Left lobe of liver (tissue), 2 donors: ENCODE data around the gene SAE1. TPM values are rescaled to one million over a fixed set of nuclear protein-coding genes. Genes with fewer than 3 reads are reported as not detected.
A peak's percentile ranks its signal among the peaks of the same experiment; 100 is the strongest.
"Not testable (repeated sequence)": the region's sequence is repeated elsewhere in the genome, so short reads cannot be mapped to it uniquely, and the experiment has no call there.

Source experiments
- ATAC-seq: fragments of 200-7000 bp; cut with Tn5 transposase; one replicate; pipeline ENCODE4 v1.9.1; 2020; ENCODE audit warnings: mild to moderate bottlenecking, moderate library complexity
- DNase-seq: peaks from one replicate; pipeline ENCODE4 v3.0.0-alpha.2; 2020; ENCODE audit warnings: low spot score
- total RNA-seq: library from RNA; stranded (reverse); gene quantifications from one replicate; pipeline ENCODE4 v1.2.1, GENCODE V29; 2021
- donor health status: DM: no; HTN: no; CAD: no; lungs with moderate emphysema.
- donor health status: DM: no; HTN: yes; CAD: no.

The SAE1 gene
- 22.0 TPM for total RNA-seq

DNA sequence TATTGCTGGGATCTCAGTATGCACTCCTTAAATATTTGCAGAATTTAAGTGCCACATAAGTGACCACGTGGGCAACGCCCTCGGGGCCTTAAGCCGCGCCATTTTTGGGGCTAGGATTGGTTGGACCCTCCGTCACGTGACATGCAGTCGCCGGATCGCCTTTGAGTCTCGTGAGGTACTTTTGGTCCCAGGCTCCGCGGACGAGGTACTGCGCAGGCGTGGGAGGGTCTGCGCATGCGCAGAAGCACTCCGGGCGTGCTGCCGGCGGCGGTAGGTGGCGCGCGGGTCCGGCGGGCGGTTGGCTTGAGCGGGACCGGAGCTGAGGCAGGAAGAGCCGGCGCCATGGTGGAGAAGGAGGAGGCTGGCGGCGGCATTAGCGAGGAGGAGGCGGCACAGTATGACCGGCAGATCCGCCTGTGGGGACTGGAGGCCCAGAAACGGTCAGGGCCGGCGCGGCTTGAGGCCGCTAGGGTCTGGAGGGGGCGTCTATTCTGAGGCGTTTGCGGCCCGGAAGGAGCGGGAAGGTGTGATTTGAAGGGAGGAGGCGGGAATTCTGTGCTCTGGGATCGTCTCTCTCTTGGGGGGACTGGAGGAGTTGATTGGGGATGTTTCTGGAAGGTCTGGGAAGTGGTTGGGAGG lies at the start of gene SAE1:
Gene SAE1, plus strand, starts transcription at position 247 of the 639 bp plus-strand sequence. Its CDS starts 96 bp downstream, at position 343.
- peak; percentile 93 for ATAC-seq
- DNase-seq = peak; percentile 96

DNA sequence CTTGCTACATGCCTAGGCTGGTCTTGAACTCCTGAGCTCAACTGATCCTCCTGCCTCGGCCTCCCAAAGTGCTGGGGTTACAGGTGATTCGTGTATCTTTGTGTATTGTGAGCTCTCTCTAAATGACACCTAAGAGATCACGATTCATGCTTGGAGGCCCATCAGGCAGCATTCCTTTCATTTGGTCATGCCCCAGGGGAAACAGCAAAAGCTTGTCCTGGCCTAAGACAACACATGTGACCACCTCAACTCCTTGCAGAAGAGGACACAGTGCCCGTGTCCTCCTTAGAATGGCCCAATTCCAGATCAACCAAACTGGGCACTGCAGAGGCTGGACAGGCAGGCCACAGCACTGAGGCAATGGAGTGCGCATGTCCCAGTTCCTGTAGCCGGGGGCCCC lies 49.5 kb upstream of the SAE1 start:
- no peak for ATAC-seq
- DNase-seq = no peak

DNA sequence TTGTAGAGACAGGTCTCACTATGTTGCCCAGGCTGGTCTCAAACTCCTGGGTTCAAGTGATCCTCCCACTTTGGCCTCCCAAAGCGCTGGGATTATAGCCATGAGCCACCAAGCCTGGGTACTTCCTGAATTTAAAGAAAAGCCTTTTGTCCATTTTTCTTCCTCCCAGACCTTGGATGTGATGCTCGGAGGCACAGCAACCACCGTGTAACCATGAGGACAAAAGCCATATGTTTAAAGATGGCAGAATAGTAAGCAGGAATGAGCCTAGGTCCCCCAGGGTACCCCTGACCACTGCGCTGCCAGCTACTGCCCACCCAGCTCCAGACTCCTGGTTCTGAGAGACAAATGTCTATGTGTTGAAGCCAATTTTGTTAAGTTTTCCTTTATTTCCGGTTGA lies 48.1 kb upstream of the SAE1 start:
- DNase-seq = no peak
- no peak for ATAC-seq

DNA sequence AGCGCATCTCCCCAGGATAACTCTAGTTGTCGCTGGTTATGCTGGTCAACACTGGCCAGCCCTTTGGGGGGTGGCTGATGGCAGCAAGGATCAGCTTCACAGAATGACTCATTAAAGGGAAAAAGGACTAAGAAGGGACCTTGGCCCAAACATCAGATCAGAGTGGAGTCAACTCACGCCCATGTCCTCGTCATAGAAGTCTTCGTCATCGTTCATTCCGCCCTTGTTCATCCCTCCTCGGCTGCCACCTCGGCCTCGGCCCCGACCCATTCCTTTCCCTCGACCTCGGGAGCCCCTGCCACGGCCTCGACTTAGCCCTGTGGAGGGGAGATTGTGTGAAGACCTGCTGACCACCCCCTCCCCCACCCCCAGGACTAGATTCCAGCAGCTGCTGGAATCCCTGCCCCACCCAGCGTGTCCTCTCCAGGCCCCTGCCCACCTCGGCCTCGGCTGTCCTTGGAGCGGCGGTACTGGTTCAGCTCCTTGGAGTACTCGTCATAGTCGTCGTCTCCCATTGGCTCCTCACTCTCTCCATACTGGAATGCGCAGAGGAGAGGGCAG lies 45.7 kb upstream of the SAE1 start:
- ATAC-seq (no peak), DNase-seq (no peak)

DNA sequence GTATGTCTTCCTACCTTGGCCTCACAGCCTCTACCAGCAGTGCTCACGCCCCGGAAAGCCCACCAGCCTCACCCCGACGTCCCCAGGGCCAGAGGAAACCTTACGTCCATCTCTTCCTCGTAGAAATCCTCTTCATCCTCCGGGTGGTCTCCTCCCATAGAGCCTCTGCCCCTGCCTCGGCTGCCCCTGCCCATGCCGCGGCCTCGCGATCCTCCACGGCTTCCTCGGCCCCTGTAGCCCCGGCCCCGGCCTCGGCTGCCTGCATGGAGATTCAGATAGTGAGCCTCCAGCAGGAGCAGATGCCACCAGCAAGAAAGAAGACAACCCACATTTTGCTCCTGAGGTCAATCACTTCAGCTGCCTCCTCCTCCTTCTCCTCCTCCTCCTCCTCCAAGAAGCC lies 44.4 kb upstream of the SAE1 start:
- ATAC-seq (no peak), DNase-seq (no peak)

DNA sequence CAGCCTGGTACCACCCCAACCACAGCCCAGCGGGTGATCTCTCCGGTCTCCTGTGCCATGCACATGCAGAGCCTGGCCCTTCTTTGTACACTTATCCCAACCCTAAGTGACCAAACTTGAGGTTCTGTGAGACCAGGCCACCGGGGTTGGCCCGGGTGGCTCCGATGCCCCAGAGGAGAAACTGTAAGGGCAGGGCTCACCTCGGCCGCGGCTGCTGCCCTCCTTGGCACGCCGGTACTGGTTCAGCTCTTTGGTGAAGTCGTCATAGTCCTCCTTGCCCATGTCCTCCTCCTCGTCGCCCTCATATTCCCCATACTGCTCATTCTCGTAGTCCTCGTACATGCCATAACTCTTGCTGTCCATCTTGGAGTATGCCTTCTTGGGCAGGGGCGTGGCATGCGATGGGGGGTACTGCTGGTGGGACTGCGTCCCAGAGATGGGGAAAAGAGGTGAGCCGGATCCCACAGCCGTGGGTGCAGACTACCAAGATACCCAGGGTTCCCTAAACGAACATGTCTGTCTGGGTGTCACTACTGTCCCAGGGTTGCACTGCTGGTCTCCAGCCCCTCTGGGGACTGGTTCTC lies 40.8 kb upstream of the SAE1 start:
- ATAC-seq (no peak), DNase-seq (no peak)

DNA sequence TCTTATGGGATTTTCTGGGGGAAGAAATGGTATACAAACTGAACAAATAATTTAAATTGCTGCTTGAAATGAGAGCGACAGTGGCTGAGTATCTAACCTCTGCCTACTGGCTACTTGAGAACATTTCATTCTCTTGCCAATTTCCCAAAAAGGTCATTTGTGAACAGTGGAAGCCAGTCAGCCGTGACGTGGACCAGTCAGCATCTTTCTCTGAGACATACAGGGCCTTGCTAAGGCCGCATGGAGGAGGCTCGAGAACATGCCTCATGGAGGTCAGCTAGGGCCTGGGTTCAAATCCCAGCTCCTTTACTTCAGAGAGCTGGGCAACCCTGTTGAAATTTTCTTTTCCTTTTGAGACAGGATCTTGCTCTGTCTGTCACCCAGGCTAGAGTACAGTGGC lies 37.4 kb upstream of the SAE1 start:
- DNase-seq = no peak
- no peak for ATAC-seq

DNA sequence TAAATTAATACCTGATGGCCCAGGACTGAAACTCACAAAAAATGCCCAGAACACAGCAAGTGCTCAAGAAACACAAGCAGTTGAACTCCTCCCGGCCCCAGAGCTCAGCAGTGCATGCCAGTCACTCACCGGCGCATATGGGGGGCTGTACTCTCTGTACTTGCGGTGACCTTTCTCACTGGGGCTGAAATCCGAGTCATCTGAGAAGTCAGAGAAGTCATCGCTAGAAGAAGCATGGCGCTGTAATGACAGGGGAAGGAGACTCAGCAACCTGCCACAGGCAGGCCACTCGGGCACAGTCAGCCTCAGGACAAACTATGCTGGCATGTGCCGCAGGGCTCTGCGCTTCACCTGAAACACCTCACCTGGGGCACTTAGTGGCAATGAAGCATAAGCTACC lies 36.8 kb upstream of the SAE1 start:
- ATAC-seq (no peak), DNase-seq (no peak)

DNA sequence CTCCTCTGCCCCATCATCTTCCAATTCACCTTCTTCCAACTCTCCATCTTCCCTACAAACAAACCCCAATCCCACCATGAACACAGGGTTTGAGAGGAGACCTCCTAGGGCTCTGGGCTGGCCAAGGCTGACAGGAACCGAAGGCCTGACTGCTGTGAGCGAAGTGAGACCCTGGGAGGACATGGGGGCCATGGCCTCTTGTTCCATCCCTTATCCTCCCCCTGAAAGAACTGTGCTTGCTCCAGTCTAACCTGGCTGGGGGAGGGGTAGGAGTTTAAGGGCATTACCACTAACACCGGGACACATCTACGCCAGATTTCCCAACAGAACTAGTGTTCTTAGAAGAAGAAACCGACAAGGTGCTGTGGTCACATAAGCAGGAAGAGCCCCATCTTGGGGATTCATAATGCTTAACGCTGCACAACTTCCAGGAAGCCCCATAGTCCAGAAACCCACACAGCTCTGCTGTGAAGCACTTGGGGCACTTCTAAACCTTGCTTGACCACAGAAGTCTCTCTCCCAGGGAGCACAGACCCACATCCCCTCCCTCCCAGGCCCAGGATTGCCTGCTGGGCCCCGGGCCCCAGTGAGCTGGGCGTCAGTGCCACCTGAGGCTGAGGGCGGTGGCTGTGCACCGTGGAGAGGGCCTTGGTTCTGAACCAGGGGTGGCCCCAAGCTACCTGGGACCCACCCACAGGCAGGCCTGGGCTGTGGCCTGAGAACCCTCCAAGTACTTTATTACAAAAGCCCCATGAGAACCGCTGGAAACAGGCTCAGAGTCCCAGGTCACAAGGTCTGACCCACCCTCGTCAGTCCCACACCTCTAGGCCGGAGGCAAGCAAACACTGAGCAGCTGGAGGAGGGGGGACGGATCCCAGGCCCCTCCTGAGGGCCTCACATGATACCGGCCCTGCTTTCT lies 35.8 kb upstream of the SAE1 start:
- ATAC-seq (no peak), DNase-seq (no peak)

DNA sequence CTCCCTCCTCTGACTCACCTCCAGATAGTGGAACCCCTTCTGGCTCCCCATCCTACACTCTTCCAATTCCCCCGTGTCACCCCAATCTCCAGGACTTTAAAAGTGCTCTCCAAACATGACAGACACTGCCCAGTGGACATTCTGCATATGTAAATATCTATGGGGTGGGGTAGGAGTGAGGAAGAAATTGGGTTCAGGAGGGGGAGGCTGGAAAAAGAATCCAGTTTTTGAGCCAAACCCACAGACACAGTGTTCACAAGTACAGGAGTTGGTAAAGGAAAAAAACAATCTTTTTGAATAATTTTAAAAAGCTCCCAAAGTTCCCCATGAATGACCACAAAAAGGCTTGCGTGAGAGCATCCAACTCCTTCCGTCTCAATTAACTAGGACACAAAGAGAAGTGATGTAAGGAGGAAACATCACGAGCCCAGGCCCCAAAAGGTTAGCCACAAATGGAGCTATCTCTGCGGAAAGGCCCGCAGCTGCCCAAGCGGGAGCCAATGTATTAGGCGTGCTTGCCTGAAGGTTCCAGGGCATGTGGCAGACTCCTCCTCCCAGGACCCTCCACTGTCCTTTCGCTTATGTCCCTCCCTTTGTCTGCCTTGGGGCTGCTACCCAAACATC lies 35.0 kb upstream of the SAE1 start:
- ATAC-seq (peak; percentile 14), DNase-seq (no peak)

DNA sequence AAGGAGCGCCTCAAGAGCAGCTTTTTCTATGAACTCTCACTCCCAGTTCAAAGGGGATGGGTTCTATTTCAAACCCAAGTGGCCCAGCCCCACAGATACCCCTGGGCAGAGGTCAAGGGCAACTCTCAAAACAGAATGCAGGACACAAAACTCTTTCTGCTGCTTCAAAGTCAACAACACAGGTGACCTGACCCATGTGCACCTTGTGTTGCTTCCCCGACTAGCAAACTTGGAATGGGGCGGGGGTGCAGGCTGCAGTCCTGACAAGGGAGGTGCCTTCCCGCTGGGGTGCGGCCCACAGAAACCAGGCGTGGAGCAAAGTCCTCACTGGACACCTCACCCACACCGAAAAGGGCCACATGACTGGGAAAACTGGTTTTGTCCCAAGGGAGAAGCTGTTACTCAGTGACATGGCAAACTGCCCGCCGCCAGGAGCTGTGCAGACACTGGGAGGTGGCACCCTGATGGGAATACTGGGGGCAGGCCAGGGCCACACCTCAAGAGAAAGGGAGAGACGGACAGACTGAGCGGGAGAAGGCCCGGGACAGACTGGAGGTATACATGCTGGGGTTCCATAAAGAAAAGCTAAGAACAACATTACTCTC lies 34.4 kb upstream of the SAE1 start:
- DNase-seq (peak; percentile 96), ATAC-seq (peak; percentile 92)

DNA sequence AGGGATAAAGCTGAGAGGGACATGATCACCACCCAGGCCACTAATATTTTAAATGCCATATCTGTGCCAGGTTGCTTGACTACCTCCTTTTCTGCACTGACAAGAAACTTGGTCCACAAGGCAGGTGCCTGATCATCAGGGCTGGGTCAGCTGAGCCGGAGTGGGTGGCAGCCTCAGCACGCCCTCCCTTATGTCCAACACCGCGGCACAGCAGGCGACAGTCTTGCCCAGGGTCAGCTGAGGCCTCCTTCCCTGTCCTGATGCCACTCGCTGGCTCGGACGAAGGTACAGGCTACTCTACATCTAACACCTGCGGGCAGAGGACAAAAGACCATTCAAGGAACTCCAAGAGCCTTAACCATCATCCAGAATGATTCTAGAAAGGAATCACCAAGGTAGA lies 33.9 kb upstream of the SAE1 start:
- DNase-seq = no peak
- peak; percentile 49 for ATAC-seq

DNA sequence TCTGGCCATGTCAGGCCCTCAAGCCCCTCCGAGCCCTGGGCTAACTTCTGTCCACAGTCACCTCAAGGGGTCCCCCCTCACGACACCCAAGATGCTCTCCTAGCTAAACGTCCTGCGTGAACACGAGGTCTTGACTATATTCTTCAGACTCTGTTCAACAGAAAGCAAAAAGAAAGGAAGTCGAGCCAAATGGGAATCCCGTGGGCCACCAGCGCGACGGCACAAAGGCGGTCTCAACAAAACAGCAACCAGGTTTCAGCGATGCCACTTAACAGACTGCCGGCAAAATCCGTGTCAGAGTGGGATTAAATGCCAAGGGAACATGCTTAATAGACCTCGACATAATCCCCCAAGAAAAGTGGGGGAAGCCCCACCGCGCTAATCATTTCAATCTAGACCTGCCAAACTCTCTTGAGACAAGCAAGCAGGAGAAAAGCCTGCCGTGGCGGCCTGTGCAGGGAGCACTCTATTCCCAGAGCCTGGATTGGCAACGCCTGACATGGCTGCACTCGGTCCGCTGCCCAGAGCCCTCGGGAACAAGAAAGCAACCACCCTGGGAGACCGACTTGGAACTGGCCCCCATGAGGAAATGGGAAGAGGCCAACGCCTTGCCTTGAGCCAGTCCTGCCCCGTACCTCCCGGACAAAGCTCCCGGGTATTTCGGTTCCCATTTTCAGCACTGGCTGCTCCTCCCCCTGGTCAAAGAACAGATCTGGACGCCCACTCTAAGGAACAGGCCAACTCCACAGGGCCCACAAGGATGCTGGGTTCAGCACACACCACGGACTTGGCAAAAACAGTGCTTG lies 33.0 kb upstream of the SAE1 start:
- DNase-seq = no peak
- ATAC-seq = no peak

DNA sequence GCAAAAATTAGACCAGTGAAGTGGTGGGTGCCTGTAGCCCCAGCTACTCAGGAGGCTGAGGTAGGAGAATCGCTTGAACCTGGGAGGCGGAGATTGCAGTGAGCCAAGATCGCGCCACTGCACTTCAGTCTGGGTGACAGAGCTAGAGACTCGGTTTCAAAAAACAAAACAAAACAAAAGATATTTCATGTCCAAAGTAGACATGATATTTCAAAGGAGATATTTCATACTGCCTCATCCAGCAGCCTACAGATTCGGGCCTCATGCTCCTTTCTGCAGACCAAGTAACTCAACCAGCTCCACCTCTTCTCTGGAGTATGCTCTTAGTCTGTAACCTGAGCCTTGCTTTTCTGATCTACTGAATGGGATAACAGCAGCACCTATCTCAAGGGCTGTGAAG lies 32.0 kb upstream of the SAE1 start:
- DNase-seq (no peak), ATAC-seq (no peak)

DNA sequence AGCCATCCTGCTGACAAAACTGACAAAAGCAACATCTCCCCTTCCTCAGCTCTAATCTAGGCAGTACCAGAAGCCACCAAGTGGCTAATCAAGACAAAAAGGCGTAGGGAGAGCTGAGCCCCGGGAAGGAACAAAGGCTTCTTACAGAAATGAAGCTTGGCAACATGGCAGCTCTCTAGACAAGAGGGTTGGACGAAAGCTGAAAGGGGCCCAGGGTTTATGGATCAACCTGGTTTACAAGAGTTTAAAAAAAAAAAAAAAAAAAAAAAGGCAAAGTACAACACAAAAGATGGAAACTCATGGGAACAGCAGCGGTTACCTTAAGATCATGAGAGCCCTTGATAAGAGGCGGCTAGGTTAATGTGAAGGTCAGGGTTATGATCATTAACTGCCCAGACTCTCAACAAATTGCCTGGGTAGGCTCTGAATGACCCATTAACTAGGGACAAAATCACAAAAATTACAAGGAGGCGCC lies 31.0 kb upstream of the SAE1 start:
- DNase-seq (no peak), ATAC-seq (no peak)

DNA sequence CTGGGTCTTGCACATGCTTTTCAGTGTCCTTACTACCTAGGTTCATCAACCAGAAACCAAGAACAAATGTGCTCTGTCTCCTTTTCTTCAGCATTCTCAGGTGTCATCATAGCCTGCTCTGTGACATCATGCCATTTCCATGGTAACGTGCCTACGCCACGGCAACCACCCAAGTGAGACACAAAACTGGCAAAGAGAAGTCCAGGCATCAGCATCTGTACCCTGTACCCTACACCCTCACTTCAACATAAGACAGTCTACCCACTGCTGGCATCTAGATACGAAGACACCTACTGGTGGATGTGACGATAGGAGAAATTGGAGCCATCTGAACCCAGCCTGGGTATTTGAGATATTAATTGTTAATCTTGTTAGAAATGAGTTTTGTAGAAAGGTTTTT lies 30.3 kb upstream of the SAE1 start:
- DNase-seq = no peak
- no peak for ATAC-seq

DNA sequence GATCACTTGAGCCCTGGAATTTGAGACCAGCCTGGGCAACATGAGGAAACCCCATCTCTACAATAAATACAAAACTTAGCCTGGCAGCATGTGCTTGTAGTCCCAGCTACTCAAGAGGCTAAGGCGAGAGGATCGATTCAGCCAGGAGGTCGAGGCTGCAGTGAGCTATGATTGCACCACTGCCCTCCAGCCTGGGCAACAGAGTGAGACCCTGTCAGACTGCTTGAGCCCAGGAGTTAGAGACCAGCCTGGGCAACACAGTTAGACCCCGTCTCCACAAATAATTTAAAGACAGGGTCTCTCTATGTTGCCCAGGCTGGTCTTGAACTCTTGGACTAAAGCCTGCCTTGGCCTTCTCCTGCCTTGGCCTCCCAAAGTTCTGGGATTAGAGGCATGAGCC lies 29.5 kb upstream of the SAE1 start:
- not testable (repeated sequence) for ATAC-seq

DNA sequence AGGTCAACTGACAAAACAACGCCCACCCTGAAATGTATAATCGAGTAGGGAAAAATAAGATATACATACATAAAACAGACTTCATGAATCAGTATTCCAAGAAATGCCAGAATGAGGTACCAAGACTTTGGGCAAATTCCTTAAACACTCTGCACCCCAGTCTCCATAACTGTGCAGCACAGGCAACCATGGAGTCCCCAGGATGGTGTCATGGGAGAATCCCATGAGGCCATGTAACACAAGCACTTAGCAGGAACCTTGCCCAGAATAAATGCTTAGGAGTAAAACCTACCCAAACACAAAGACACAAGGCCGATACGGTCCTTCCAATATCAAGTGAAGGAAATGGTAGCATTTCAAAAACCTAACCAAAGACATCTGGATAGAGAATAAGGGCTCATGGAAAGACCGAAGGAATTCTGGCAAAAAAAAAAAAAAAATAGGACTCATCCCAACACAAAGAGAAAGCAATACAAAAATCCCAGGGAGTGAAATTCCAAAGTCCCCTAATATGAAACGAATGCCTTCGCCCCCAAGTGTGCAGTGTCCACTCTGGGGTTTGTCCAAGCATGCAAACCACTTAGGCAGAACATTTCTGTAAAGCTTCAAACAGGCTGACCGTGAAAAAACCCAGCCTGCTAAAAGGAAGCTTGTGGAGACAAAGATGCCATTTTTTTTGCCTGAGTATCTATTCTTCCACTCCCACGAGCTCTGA lies 28.1 kb upstream of the SAE1 start:
- no peak for DNase-seq
- ATAC-seq = no peak

More for the DNA sequence above, 29.5 kb upstream of the SAE1 start:
- not testable (repeated sequence) for DNase-seq

DNA sequence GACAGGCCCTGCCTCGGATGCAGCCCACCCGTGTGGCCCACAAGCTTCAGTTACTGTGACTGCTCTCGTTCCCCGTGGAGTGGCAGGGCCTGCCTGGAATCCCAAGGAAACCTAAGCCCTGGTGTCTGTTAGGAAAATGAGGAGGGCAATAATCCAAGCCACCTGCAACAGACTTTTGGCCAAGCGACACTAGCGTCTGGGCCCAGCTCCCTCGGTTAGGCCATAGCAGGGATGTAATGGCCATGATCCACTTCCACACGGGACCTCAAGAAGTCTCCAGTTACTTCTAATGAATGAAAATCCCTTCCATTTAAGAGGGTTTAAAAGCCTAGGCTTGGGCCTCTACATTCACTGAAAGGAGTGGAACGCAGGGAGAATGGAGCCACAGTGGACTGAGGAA lies 26.0 kb upstream of the SAE1 start:
- DNase-seq (no peak), ATAC-seq (no peak)
